IPS-NIHi11 (cell line): ENCODE measurements around the gene FBXW7.

ENCODE experiments used
- DNase-seq: peaks from one replicate; pipeline ENCODE4 v3.0.0; 2012; ENCODE audit warnings: mixed read lengths, low spot score

FBXW7 gene

DNA sequence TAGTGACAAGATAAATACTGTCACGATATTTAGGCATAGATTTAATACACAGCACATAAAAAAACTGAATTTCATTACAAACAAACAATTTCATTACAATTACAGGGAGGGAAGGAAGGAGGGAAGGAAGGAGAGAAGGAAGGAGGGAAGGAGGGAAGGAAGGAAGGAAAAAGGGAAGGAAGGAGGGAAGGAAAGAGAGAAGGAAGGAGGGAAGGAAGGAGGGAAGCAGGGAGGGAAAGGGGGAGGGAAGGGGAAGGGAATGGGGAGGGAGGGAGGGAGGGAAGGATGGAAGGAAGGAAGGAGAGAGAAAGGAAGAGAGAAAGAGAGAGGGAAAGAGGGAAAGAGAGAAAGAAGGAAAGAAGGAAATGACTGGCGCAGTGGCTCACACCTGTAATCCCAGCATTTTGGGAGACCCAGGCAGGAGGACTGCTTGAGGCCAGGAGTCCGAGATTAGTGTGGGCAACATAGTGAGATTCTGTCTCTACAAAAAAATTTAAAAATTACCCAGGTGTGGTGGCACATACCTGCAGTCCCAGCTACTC is 64.6 kb downstream of the FBXW7 start:
- no peak for DNase-seq

DNA sequence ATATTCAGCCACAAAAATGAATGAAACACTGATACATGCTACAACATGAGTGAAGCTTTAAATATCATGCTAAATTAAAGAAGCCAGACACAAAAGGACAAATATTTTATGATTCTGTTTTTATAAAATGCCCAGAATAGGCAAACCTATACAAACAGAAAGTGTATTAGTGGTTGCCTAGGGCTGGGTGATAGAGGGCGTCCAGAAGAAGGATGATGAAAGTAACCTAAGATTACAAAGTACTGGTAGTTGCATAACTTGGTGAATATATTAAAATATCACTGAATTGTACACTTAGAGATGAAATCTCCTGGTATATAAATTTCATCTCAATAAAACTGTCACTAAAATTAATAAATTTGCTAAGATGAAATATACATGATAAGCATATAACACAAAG is 67.5 kb downstream of the FBXW7 start:
- no peak for DNase-seq

GRCh38 chr4:152467101-152467500 is 68.8 kb downstream of the FBXW7 start:
- DNase-seq, result no peak

- no peak for DNase-seq
Observed at GRCh38 chr4:152464030-152464823, 71.7 kb downstream of the FBXW7 start.

GRCh38 chr4:152463562-152463961 is 72.3 kb downstream of the FBXW7 start:
- DNase-seq, result no peak

DNA sequence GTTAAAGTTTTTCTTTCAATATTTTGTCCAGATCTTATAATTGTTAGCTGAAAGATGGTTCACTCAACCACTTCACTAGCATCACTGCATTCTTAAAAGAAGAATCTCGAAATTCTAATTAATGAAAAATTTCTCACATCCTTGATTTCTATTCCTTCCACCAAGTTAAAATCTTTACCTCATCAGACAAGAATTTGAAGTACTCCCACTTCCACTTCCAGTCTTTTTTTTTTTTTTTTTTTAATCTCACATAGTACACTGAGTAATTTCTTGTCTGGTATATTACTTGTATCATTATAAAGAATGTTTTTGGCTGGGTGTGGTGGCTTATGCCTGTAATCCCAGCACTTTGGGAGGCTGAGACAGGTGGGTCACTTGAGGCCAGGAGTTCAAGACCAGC is 73.2 kb downstream of the FBXW7 start:
- DNase-seq, result no peak

DNA sequence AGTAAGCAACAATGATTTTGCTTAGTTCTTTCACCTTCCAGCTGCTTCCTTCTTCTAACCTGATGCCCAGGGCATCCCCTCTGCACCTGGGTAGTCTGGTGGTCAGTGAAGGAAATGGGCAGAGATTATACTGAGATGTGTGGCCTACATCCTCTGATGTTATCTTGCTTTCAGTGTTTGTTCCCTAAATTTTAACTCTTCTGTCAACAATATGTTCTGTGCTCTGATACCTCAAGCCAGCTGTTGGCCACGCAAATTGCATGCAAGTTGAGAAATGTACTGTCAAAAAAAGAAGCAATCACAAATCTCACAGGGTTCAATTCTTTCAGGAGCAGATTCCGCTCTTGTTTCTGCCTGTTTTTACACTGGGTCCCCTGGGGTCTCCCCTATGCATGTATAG is 73.8 kb downstream of the FBXW7 start:
- DNase-seq, result no peak

- DNase-seq, result no peak
Observed at GRCh38 chr4:152460488-152460887, 75.4 kb downstream of the FBXW7 start.

DNA sequence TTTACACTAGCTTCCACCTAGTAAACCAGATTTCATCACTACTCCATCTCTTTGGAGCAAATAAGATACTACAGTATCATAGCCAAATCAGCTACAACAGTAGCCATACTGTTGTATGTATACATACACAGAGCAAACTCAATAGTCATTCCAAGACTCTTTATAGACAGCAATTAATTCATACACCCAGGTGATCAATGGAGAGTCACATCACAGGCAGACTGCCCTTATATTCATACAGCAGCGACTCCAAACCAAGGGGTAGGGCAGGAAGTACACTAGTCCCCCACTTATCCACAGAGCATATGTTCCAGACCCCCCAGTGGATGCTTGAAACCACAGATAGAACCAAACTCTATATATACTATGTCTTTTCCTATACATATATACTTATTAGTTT is 76.6 kb downstream of the FBXW7 start:
- DNase-seq, result no peak

- no peak for DNase-seq
Observed at GRCh38 chr4:152458801-152459302, 77.0 kb downstream of the FBXW7 start.

GRCh38 chr4:152456609-152457008 is 79.3 kb downstream of the FBXW7 start:
- DNase-seq, result no peak

- no peak for DNase-seq
Observed at GRCh38 chr4:152455311-152455710, 80.6 kb downstream of the FBXW7 start.

GRCh38 chr4:152454398-152455011 is 81.4 kb downstream of the FBXW7 start:
- DNase-seq, result peak; percentile 22

- DNase-seq, result no peak
Observed at GRCh38 chr4:152451496-152451895, 84.4 kb downstream of the FBXW7 start.

DNA sequence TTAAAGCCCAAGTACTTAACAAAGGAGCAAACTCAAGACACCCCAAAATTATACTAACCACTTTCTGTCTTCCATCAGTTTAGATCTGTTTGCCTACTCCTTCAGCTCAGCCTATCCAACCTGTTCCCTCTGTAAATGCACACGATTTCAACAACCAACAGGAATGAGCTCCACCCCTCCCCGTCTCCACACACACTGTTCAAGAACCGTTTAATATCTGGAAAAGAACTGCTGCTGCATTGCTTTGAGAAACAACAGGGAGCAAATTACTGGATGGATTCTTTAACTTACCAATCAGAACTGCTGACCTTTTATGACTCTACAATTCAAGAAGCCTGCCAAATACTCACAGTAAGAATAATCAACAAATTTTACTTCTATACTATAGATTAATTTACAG is 87.0 kb downstream of the FBXW7 start:
- no peak for DNase-seq

DNA sequence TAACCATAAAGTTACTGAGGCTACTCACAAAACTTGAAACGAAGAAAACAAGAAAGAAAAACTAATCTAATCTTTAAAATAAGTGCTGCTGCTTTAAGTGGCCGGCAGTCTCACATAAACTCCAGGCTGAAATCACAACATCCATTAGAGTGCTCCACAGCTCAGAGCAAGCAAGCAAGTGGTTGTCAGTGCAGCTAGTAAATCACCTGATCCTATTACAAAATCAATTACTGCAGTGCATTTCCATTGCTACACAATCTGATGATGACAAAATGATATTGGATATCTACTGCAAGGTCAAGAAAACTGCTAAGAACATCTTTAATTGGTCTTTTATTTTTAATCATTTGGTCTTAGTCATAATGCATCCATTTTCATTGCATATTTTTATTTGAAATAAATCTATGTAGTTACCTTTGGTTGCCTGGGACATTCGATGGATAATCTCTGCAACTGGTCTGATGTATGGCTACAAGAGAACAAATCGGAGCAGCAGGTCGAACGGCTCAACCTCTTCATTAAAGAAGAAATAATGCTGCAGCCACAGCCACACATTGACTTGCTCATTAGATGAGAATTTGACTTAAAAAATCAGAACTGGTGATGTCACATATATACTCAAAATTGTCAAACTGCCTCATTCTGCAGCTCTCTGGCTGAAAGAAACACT is 87.7 kb downstream of the FBXW7 start:
- DNase-seq, result no peak

GRCh38 chr4:152443859-152444258 is 92.0 kb downstream of the FBXW7 start:
- DNase-seq, result no peak

GRCh38 chr4:152437561-152437960 is 98.3 kb downstream of the FBXW7 start:
- DNase-seq, result no peak

DNA sequence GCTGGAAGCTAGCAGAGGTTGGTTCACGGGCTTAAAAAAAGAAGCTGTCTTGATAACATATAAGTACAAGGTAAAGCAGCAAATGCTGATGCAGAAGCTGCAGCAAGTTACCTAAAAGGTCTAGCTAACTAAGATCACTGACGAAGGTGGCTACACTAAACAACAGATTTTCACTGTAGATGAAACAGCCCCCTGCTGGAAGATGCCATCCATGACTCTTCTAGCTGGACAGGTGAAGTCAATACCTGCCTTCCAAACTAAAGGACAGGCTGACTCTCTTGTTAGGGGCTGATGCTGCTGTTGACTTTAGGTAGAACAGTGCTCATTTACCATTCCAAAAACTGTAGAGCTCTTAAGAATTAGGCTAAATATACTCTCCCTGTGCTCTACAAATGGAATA is 99.5 kb downstream of the FBXW7 start:
- peak; percentile 23 for DNase-seq

GRCh38 chr4:152434011-152434410 is 101.9 kb downstream of the FBXW7 start:
- no peak for DNase-seq

DNA sequence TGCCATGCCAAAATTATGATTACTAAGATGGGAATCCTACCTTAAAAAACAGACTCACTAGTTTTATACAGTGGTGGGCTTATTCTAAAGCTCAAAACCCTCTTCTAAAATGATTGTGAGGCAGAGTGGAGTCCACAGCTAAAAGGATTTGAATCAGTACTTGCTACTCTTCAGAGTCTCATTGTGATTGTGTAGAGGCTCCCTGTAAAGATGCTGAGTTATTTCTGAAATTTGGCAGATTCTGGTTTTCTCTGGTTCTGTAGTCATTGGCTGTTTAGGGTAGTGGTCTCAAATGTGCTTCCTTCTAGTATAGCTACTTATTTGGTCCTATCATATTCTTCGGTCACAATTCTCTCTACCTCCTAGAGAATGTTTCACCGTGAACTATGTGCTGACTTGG is 104.1 kb downstream of the FBXW7 start:
- no peak for DNase-seq

DNA sequence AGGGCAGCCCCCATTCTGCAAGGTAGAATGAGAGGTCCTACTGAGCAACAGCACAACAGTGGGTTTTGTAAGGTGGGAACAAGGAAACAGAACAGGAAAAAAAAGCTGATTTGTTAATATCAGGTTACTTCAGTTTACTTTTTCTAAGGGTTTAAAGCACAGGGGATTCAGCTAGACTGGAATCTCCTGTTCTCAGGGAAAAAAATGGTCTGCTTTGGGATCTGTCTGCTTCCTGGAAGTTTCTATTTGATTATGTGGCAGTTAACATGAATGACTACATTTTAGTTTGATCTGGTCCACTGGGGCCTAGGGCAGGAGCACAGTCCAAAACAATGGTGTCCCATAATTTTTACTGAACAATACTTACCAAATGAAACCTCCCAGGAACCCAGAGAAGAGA is 104.6 kb downstream of the FBXW7 start:
- DNase-seq, result no peak

DNA sequence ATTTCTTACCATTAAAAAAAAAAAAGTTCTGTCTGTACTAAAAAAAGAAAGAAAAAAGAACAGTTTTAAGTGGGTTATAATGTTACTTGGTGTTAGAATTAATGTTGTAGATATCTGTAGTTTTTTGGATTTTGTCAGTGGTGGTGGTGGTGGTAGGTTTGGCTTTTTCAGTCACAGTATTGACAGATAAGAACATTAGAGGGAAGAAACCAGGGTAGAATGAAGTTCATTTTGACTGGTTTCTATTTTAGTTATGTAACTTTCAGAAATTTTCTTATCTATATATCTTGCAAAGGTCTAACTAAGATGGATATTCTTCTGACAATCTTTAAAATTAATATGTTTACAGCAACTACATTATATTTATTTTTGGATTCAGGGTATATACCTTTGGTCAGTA is 105.4 kb downstream of the FBXW7 start:
- no peak for DNase-seq
